Gastrocnemius medialis (tissue), 4 donors: Measurements from ENCODE around the gene CBX6.

ENCODE experiments used
- CTCF ChIP-seq, 5 experiments: fragments of 450-650 bp in 3 of 5; fragments of 200-600 bp in 2 of 5; sonication (generic) in 2 of 5; IDR thresholded peaks in 4 of 5; conservative IDR thresholded peaks in 1 of 5; 1 replicate in 4 of 5; 2 replicates in 1 of 5; pipeline ENCODE4 v1.5.1; 2016 to 2019; ENCODE audit warnings: antibody characterized with exemption in 5 of 5, mild to moderate bottlenecking in 3 of 5, moderate library complexity in 3 of 5
- POLR2A ChIP-seq, 2 donors: fragments of 450-650 bp; IDR thresholded peaks; one replicate each; pipeline ENCODE4 v1.6.1; 2017; ENCODE audit warnings: antibody characterized with exemption in 2 of 2, mild to moderate bottlenecking in 2 of 2, moderate library complexity in 2 of 2

DNA sequence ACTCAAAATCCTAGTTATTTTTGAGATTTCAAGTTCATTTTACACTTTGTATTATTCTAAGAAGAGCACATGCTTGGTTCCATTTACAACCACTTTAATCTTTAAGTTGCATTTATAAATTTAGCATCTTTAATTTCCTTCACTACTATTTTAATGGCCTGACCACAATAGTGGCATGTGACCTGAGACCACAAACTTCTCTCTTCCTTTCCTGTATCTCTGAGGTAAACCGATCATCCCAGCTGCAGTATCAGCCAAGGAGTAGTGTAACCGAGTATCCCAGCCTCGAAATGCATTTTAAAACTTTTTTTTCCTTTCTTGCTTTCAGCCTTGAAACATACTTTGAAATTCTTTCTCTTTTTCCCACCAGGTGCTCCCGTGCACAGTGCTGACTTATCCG lies 28.7 kb upstream of the CBX6 start:
- TF ChIP-seq CTCF (IDR thresholded peaks at IDR 0.05 in 4 of 5, conservative IDR thresholded peaks at IDR 0.05 in 1 of 5) (no peak), POLR2A (IDR thresholded peaks at IDR 0.05) (no peak)
